Lung (tissue), 12 donors: ENCODE data around the gene RWDD1. TPM values are rescaled to one million over a fixed set of nuclear protein-coding genes. Genes with fewer than 3 reads are reported as not detected.
A peak's percentile ranks its signal among the peaks of the same experiment; 100 is the strongest.
"Not testable (repeated sequence)": the region's sequence is repeated elsewhere in the genome, so short reads cannot be mapped to it uniquely, and the experiment has no call there.

Experiments used
- ATAC-seq: fragments of 200-7000 bp; cut with Tn5 transposase; one replicate; pipeline ENCODE4 v1.9.1; 2020; ENCODE audit warnings: moderate number of reproducible peaks; ENCODE audit not compliant: insufficient read depth, low FRiP score
- DNase-seq, 3 donors: peaks; one replicate each; pipeline ENCODE4 v3.0.0-alpha.2; 2013 to 2017
- H3K27ac ChIP-seq, 2 donors: one replicate each; pipeline ENCODE4 v1.5.1; 2013; ENCODE audit warnings: mild to moderate bottlenecking in 2 of 2, moderate library complexity in 2 of 2, control low read depth in 1 of 2, inconsistent platforms in 1 of 2, low read depth in 1 of 2, low read length in 1 of 2
- H3K27me3 ChIP-seq, 3 donors: one replicate each; pipeline ENCODE4 v1.5.1; 2013; ENCODE audit warnings: low read length in 2 of 3; ENCODE audit not compliant: control insufficient read depth in 3 of 3, insufficient read depth in 3 of 3
- H3K36me3 ChIP-seq, 4 donors: one replicate each; pipeline ENCODE4 v1.5.1; 2013; ENCODE audit warnings: low read length in 4 of 4, mild to moderate bottlenecking in 1 of 4, moderate library complexity in 1 of 4; ENCODE audit not compliant: control insufficient read depth in 4 of 4, insufficient read depth in 4 of 4
- H3K4me1 ChIP-seq, 5 donors: one replicate each; pipeline ENCODE4 v1.5.1; 2013; ENCODE audit warnings: low read length in 5 of 5, mild to moderate bottlenecking in 2 of 5, moderate library complexity in 1 of 5; ENCODE audit not compliant: control insufficient read depth in 5 of 5, insufficient read depth in 5 of 5
- H3K4me3 ChIP-seq: one replicate; pipeline ENCODE4 v1.5.1; 2013; ENCODE audit warnings: mild to moderate bottlenecking, control low read depth, moderate library complexity
- H3K9ac ChIP-seq, 2 donors: one replicate each; pipeline ENCODE4 v1.5.1; 2013; ENCODE audit warnings: low read length in 2 of 2, control low read depth in 1 of 2; ENCODE audit not compliant: insufficient read depth in 1 of 2
- H3K9me3 ChIP-seq, 4 donors: one replicate each; pipeline ENCODE4 v1.5.1; 2013; ENCODE audit warnings: low read length in 3 of 4, mild to moderate bottlenecking in 1 of 4, moderate library complexity in 1 of 4; ENCODE audit not compliant: control insufficient read depth in 4 of 4, insufficient read depth in 3 of 4
- CTCF ChIP-seq: IDR thresholded peaks from 2 replicates; pipeline ENCODE4 v1.5.1; 2012; ENCODE audit warnings: mild to moderate bottlenecking; ENCODE audit errors: control extremely low read depth, extremely low read depth
- WGBS, 2 donors: extraction: QIAGEN DNeasy Blood & Tissue Kit; methylation state at CpG; one replicate each; pipeline ENCODE4 v1.1.7; 2013; 5-methylcytosine and 5-hydroxymethylcytosine counted together
- polyA plus RNA-seq, 2 donors: library from polyadenylated mRNA; stranded (reverse); fragments of 200-250 nt; gene quantifications; one replicate each; pipeline ENCODE4 v1.2.1, GENCODE V29; 2013
- total RNA-seq, 2 donors: library from RNA; depleted of rRNA in 1 of 2; stranded (reverse); fragments of >200 nt in 1 of 2; gene quantifications; one replicate each; pipeline ENCODE4 v1.2.1, GENCODE V29; 2014 to 2021
- donor health status: control.
- donor health status: control.
- donor health status: Bipolar disorder and iron deficiency.
- donor health status: healthy.
- donor health status: DM: yes; HTN: yes; CAD: no.

The RWDD1 gene
- total and polyA plus RNA-seq, 4 donors: 27.2 to 66.9 (median 28.6) TPM

- Histone ChIP-seq H3K27ac (no peak overlapping the region), H3K9me3 (no peaks in the 10 kb centered on the region), H3K9ac (no peak overlapping the region), H3K27me3 (no peaks in the 10 kb centered on the region), H3K36me3 (peaks cover 4 to 19% (median 9%) of the 10 kb centered on the region in 4 donors), H3K4me3 (no peak overlapping the region), H3K4me1 (no peaks in the 10 kb centered on the region)
- no peak for TF ChIP-seq CTCF
- ATAC-seq: no peak
- 83 to 87% methylated on average over 4 of the region's 4 CpGs for WGBS, 2 donors
- peak; percentile 42 to 69 (median 59) for DNase-seq
Observed at GRCh38 chr6:116596815-116597214, 25.5 kb downstream of the RWDD1 start.

- not testable (repeated sequence) for H3K27me3 ChIP-seq, H3K9me3 ChIP-seq, ATAC-seq, H3K4me3 ChIP-seq, H3K27ac ChIP-seq, H3K4me1 ChIP-seq, H3K9ac ChIP-seq, DNase-seq
- peaks cover 0 to 15% (median 3%) of the 10 kb centered on the region in 4 donors for H3K36me3 ChIP-seq
- 93 to 98% methylated on average over 3 of the region's 3 CpGs for WGBS, 2 donors
Observed at GRCh38 chr6:116603916-116604315, 32.6 kb downstream of the RWDD1 start.

GRCh38 chr6:116604868-116605267 is 33.6 kb downstream of the RWDD1 start:
- H3K9me3 ChIP-seq, H3K9ac ChIP-seq, H3K27me3 ChIP-seq, H3K4me1 ChIP-seq, ATAC-seq, H3K27ac ChIP-seq, DNase-seq, H3K4me3 ChIP-seq: not testable (repeated sequence)
- H3K36me3 ChIP-seq: peaks cover 0 to 15% (median 3%) of the 10 kb centered on the region in 4 donors
- 90% methylated on average over 3 of the region's 3 CpGs for whole genome bisulfite sequencing, 2 donors

GRCh38 chr6:116605935-116606334 is 34.6 kb downstream of the RWDD1 start:
- ATAC-seq (no peak), DNase-seq (no peak)
- no peak overlapping the region for H3K4me3 ChIP-seq
- H3K36me3 ChIP-seq: peaks cover 0 to 15% (median 2%) of the 10 kb centered on the region in 4 donors
- no peak overlapping the region for H3K27ac ChIP-seq
- H3K9me3 ChIP-seq: no peaks in the 10 kb centered on the region
- H3K27me3 ChIP-seq: no peaks in the 10 kb centered on the region
- TF ChIP-seq CTCF: no peak
- H3K4me1 ChIP-seq: no peaks in the 10 kb centered on the region
- WGBS, 2 donors: 95 to 96% methylated on average over 4 of the region's 4 CpGs
- H3K9ac ChIP-seq: no peak overlapping the region
